Stimulated activated CD8-positive, alpha-beta memory T cell treated with anti-CD3 and anti-CD28 coated beads, Interleukin-15, amount 100 ng/mL, for 4 hours (primary cell): Measurements from ENCODE around the gene CAMK2D.

Source experiments
- DNase-seq, 2 donors: peaks; one replicate each; pipeline ENCODE4 v3.0.0-alpha.2; 2020; ENCODE audit warnings: low read depth in 2 of 2

CAMK2D gene

GRCh38 chr4:113682730-113683537, 78.6 kb downstream of the CAMK2D start:
- DNase-seq, result peak; percentile 42 to 64

- no peak for DNase-seq
These were observed 82.9 kb downstream of the CAMK2D start for GRCh38 chr4:113678641-113679040.

GRCh38 chr4:113677325-113677724, 84.2 kb downstream of the CAMK2D start:
- DNase-seq, result no peak

DNA sequence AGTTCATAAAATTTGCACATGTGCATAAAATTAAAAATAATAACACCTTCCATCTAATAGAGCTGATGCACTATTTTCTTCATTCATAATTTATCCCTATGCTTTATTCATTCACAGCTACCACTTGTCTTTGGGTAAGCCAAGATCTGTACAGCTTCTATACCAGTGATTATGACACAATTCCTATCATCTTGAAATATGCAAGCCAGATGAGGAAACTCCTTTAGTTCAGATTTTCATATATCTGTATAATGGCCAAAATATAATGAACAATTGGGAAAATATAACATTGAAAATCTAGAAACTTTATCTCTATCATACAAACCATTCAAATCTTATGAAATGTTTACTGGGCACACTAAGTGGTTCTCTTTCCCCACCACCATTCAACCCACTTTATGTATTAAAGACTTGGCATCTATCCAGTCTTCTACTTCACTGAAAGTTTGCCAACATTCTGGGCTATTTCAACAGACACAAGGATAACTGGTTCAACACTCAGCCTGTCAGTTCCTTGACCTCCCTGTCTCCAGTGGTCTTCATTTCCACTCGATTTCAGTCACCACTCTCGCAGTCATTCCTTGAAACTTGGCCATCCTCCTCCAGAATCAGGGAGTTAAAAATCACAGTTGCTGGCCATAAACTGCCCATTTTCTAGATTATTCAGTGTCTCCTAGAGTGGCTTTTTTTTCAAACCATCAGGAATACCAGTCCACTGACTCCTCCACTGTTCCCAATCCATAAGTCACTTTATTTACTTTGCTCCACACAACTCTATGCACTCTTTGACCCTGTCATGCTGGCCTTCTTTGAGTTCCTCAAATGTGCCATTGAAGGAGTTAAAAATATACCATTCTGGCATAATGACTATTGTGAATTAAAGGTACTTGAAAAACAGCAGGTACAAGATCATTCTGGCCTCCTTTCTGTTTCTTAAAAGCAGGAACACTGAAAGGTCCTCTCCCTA, 85.5 kb downstream of the CAMK2D start:
- DNase-seq, result no peak

GRCh38 chr4:113674733-113675132, 86.8 kb downstream of the CAMK2D start:
- no peak for DNase-seq

DNA sequence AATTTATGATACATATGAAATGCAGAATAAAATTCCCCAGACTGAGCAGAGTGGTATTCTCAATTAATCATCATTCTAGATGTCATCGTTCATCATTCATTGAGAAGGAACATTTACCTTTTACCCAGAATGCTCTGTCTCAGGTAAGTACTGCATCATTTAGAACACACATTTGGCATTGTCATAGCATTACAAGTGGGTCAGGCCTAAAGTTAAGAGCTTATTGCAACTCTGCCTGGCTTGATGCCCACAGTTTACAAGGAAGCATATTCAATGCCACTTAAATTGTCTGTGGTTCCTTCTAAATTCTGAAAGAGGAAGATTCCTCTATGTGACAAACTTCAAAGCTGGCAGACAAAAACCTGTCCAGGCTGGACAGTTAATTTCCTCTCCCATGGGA, 87.3 kb downstream of the CAMK2D start:
- no peak for DNase-seq

DNA sequence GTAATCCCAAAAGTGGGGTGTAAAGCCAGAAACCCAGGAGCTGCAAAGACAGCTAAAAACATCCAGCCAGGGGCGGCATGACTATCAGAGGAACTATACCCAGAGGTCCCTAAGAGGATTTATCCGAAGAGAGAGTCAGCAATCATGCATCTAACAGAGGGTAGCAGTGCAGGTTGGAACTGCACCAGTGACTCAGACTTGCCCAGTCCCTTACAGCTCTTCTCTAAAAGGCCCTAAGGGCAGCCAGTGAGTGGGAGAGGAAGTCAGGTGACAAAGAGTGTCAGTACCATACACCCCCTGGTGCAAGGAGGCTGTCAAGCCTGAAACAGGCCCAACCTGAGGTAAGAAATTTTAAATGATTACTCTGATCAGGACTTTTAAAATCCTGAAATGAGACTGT, 88.1 kb downstream of the CAMK2D start:
- DNase-seq, result peak; percentile 10 to 24

DNA sequence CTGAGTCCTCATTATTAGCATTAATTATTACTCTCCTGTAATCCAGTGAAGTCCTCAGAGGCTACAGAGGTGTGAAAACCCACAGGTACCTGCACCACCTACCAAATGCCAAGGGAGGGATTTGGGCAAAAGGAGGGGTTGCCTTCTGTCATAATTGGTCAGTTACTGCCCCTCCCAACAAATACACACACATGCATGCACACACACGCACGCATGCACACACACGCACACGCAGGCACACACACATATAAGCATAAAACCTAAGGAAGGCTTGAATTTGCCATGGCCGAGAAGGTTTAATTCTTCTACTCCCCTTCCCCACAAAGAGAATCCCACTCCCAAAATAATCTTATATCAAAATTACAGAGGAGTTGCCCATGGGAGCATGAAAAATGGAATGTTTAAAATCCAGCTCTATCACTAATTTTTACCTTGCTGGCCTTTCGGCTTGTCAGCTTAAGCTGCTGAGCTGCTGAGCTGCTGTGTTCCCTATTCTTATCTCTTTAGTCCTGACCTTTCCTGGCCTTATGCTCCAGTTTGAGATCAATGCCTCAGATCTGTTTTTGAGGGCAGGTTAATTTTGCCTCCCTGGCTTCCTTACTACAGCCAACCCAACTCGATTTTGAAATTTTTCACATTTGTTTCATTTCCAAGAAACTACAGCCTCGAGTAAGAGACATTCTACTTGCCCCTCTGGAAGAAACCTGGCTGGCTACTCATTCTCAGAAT, 95.0 kb downstream of the CAMK2D start:
- DNase-seq, result no peak

DNA sequence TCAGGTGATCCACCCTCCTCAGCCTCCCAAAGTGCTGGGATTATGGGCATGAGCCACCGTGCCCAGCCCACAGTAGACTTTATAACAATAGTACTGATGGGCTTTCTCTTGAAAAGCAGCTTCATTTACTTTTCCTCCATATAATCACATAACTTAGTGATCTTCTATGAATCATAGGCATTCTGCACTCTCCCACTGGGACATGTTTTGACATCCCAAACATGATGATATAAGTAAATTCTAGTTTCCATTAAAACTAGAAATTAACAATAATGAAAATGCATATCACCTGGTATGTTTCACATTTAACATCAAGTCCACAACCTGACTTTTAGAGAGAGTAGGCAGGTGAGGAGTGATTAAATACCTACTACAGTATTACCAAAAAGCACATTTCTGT, 96.5 kb downstream of the CAMK2D start:
- no peak for DNase-seq

GRCh38 chr4:113662581-113662980, 99.0 kb downstream of the CAMK2D start:
- DNase-seq, result no peak

- DNase-seq, result no peak
These were observed 102.4 kb downstream of the CAMK2D start for GRCh38 chr4:113659127-113659526.

DNA sequence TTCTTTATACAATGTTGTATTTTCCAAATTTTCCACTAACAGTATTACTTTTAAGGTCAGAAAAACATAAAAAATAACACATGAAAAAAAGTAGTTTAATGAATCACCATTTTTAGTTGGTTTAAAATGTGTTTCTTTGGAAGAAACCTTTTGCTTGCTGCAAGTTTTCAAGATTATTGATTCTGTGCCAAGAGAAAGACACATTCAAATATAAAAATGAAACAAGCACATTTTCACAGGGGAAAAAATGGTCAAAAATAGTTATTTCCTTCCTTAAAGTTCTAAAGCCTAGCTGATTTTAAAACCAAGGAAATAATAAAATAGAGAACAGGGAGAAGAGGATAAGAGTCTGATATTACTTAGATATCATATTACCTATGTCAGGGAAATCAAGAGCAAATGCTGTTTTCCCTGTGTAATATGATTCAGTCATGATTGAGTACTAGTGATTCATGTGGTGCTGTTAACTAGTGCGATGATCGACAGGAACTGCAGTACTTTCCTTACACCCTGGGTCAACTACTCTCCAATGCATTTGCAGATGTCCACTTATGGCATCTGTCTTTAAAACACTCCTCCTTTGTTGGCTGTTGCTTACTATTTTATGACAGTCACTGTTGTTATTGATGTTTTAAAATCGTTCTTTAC, 103.8 kb downstream of the CAMK2D start:
- no peak for DNase-seq

- DNase-seq, result no peak
These were observed 107.7 kb downstream of the CAMK2D start for GRCh38 chr4:113653871-113654270.

DNA sequence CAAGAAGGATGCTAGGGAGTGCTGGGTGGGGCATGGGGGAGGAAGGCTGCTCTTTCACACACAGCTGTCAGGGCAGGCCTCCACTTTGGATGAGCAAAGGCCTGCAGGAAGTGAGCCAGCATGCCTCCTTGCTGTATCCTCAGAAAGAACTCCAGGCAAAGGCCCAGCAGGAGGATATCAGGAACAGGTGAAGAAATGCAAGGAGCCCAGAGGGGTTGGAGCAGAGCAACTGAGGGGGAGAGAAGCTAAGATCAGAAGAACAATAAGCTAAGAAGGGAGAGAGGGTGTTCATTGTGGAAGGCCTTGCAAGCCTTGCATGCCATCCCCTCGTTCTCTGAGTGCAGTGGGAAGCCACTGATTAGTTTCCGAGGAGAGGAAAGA, 115.1 kb downstream of the CAMK2D start:
- no peak for DNase-seq

- no peak for DNase-seq
These were observed 115.6 kb downstream of the CAMK2D start for GRCh38 chr4:113645771-113646441.

DNA sequence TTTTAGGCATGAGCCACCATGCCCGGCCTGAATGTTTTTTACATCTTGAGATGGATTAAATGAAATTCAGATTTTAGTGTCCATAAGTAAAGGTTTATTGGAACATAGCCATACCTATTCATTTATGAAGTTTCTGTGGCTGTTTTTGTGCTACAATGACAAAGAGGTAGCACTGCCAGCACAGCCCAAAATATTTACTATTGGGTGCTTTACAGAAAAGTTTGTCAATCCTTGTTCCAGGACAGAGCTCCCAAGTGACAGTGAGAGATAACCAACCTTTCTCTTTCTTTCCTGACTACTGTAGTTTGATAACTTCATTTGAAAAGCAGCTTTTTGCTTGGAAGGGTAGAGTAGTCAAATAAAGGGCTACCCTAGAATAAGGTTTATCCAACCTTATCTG, 116.2 kb downstream of the CAMK2D start:
- no peak for DNase-seq

GRCh38 chr4:113644398-113644797, 117.1 kb downstream of the CAMK2D start:
- DNase-seq, result no peak

GRCh38 chr4:113643505-113643904, 118.0 kb downstream of the CAMK2D start:
- DNase-seq, result no peak

DNA sequence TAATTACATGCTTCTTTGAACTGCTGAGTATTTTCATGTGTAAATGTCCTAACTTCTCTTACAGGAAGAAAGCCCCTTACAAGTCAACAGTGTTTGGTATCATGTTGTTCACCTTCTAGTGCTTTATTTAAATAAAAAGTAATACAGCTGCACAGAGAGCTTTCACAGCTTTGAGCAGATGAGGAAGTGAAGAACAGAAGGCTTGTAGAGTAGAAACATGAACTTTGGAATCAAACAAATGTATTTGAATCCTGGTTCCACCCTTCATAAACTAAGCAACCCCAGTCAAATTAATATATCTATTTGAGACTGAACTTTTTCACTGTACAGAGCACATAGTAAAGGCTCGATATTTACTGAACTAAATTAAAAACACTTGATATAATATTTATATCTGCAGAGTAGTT, 120.5 kb downstream of the CAMK2D start:
- no peak for DNase-seq

DNA sequence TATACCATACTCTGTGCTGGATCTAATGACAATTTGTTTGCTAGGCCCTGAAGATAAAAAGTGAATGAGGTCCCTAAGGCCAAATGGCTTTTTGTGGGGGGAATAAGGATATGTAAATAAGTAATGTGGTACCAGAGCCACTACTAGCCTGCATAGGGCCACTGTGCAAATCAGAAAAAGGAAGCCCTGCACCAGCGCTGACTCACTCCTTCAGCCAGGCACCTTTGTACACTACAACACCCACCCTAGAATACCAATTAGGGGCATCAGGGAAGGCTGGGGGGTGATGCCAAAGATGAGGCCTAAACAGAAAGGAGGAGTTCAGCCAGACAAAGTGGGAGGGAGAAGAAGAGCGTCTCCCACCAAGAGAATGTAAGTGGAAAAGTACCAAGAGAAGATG, 122.2 kb downstream of the CAMK2D start:
- no peak for DNase-seq

DNA sequence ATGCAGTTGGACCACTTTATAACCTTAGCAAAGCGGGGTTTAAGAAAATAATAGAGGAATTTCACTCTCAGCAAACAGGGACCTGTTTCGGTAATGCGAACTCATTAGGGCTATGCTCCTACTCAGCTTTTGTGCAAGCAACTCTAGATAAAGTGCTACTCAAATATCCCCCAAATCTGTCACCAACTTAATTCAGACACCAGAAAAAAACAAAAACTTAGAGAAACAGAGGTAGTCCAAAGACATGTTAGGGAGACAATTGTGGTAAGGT, 123.0 kb downstream of the CAMK2D start:
- DNase-seq, result no peak
